ENCODE data around the gene PTPN6. TPM values are rescaled to one million over a fixed set of nuclear protein-coding genes. Genes with fewer than 3 reads are reported as not detected.

PTPN6 gene
- total RNA-seq, 1 experiment from 2014 or later: 19.8 TPM

GRCh38 chr12:6937481-6938352 is 13.4 kb upstream of the PTPN6 start:
- Histone ChIP-seq H3K56ac (ENCODE audit: insufficient read length, low read depth, low read length) (no peak overlapping the region), H2BK120ac (ENCODE audit: low read depth, low read length, poor library complexity, severe bottlenecking) (no peak overlapping the region), H2AK5ac (ENCODE audit: insufficient read length, low read length) (no peak overlapping the region), H3T11ph (ENCODE audit: low read length) (no peak overlapping the region), H2AFZ (ENCODE audit: low read length) (no peak overlapping the region), H2BK15ac (ENCODE audit: low read depth, low read length) (no peak overlapping the region), H3K9me3 (ENCODE audit: control insufficient read depth, low read depth, low read length) (no peaks in the 10 kb centered on the region), H3K79me2 (ENCODE audit: insufficient read depth, low read length) (no peaks in the 10 kb centered on the region), H3K79me1 (ENCODE audit: insufficient read depth, low read depth, low read length, poor library complexity, severe bottlenecking) (no peaks in the 10 kb centered on the region), H2BK20ac (ENCODE audit: low read depth, low read length, poor library complexity, severe bottlenecking) (no peak overlapping the region), H3K14ac (ENCODE audit: insufficient read depth, low read length) (peak overlapping the region; percentile 94), H2BK5ac (ENCODE audit: insufficient read length, low read length) (no peak overlapping the region), H3K23me2 (ENCODE audit: insufficient read length, low read depth, low read length, poor library complexity, severe bottlenecking) (peaks cover 7% of the 10 kb centered on the region), H3K27ac (ENCODE audit: insufficient read length, low read depth, low read length) (peak overlapping the region; percentile 10), H4K91ac (ENCODE audit: insufficient read length, low read depth, low read length) (no peak overlapping the region), H4K8ac (replicated peaks; ENCODE audit: insufficient read length, low read depth, low read length) (no peak overlapping the region), H3K4me2 (ENCODE audit: insufficient read depth, insufficient read length, low read length) (peak overlapping the region; percentile 35), H3K4me1 (ENCODE audit: insufficient read depth, low read length) (no peaks in the 10 kb centered on the region), H2BK12ac (ENCODE audit: insufficient read length, low read depth, low read length) (no peak overlapping the region), H3K4ac (ENCODE audit: low read depth, low read length) (no peak overlapping the region; the same call in 1 of the 2 replicates), H3K23ac (ENCODE audit: insufficient read length, low read depth, low read length) (no peak overlapping the region), H3K9ac (ENCODE audit: extremely low read depth, insufficient read length, low read length) (peak overlapping the region; percentile 82), H4K20me1 (ENCODE audit: control insufficient read depth, insufficient read depth, insufficient read length) (no peaks in the 10 kb centered on the region), H3K27me3 (ENCODE audit: insufficient read depth, low read length) (no peaks in the 10 kb centered on the region), H3K18ac (ENCODE audit: insufficient read length, low read depth, low read length) (peak overlapping the region; percentile 78), H4K5ac (ENCODE audit: insufficient read length, low read depth, low read length) (peak overlapping the region; percentile 18)
- no peaks in the 10 kb centered on the region; the same call in 1 of the 2 replicates for H3K27me3 Mint-ChIP-seq (ENCODE audit: low read depth)
- WGBS (ENCODE audit: extremely low coverage, insufficient read length, low lambda C conversion rate): no CpG with 5 or more reads among the region's 80 CpGs
- peak; percentile 97 for DNase-seq
- H3K4me1 Mint-ChIP-seq: peaks cover 16 to 32% of the 10 kb centered on the region in 2 experiments
- H3K9me3 Mint-ChIP-seq: no peaks in the 10 kb centered on the region; a peak in 1 of 5 replicates
- H3K36me3 Mint-ChIP-seq (ENCODE audit: insufficient read depth in 1 of 3, low read depth in 3 of 3): peaks cover 33 to 86% (median 60%) of the 10 kb centered on the region in 3 experiments
- peak; percentile 94 for TF ChIP-seq CTCF (conservative IDR thresholded peaks at IDR 0.05)
- peak overlapping the region; percentile 88 to 96 (median 93) for H3K27ac Mint-ChIP-seq
- H3K4me3 Mint-ChIP-seq: peak overlapping the region; percentile 61 to 80

Measured in H9 (cell line).